T-helper 2 cell treated with Interferon-gamma antibody and Interleukin-4, amounts not matched to agents 100 ng/mL and 5 ng/mL, for 36 hours (primary cell): ENCODE results near the gene MDH2. TPM values are rescaled to one million over a fixed set of nuclear protein-coding genes. Genes with fewer than 3 reads are reported as not detected.
"Not testable (repeated sequence)": the region's sequence is repeated elsewhere in the genome, so short reads cannot be mapped to it uniquely, and the experiment has no call there.

ENCODE experiments used
- intact Hi-C: fragments of 100-400 bp; cut with micrococcal nuclease; formaldehyde crosslinking; loops from one replicate; pipeline ENCODE4 v1.15.1; 2023
- total RNA-seq: library from RNA; stranded (reverse); gene quantifications from 2 replicates; pipeline ENCODE4 v1.2.3, GENCODE V29; 2022

The MDH2 gene, protein sequence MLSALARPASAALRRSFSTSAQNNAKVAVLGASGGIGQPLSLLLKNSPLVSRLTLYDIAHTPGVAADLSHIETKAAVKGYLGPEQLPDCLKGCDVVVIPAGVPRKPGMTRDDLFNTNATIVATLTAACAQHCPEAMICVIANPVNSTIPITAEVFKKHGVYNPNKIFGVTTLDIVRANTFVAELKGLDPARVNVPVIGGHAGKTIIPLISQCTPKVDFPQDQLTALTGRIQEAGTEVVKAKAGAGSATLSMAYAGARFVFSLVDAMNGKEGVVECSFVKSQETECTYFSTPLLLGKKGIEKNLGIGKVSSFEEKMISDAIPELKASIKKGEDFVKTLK
- 179 and 182 TPM in 2 replicates for total RNA-seq

DNA sequence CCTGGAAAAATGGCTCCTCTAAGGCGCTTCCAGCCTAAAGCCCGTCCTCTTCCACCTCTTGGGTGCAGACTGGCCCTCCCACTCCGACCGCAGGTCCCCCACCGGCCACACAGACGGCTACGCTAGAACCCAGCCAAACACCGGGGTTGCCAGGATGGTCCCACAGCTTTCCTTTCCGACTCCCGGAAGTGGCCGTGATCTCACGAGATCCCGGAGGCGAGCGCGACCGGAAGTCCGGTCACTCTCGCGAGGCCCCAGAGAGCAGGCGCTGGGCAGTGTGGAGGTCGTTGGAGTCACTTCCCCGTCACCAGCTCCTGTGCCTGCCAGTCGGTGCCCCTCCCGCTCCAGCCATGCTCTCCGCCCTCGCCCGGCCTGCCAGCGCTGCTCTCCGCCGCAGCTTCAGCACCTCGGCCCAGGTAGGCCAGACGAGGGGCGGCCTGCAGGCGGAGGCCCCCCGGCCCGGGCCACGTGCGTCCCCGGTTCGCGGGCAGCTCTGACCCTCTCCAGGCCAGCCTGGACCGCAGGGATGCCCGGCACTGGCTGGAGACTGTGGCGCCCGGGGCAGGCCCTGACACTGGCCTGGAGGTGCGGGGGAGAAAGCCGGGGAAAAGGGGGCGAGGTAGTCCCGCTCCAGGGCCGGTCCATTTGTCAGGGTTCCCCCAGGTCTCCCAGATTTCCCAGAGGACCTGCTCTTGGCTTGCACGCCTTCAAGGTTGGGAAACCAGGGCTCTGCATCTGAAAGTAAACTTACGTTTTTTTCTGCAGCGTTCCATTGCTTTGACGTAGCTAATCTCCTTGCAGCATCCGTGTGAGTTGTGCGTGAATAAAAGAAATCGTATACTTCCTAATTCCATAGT, at the start of gene MDH2, which contains the start of gene STYXL1:
TSS of gene MDH2 (plus strand) at position 296 of the 857 bp plus-strand sequence. CDS start at position 351, 55 bp downstream.
TSS of gene STYXL1 (minus strand) at position 190 of the 857 bp plus-strand sequence. CDS start 17,477 bp downstream, outside the sequence.
- intact Hi-C loops = loop anchor here (1.0 to 2.0 kb wide), 6 partner anchors 54 to 311 kb away; partner anchors contain the start of genes POR and TMEM120A

DNA sequence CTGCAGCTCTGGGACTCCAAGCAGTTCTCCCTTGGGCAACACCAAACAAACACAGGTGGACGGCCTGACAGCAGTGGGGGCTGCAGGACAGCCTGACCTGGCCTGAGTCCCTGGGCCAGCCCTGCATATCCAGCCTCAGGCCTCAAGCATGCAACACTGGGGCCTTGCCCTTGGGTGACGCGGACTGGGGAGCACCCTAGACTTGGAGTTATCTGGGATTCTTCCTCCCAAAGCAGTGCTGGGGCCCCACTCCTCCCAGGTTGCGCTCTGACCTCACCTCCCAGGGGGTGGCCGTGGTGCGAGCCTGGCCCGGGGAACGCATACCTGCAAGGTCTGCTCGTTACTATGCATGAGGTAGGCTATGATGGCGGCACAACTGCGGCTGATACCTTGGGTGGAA, 47.3 kb upstream of the MDH2 start:
- intact Hi-C loops = no loop called here

DNA sequence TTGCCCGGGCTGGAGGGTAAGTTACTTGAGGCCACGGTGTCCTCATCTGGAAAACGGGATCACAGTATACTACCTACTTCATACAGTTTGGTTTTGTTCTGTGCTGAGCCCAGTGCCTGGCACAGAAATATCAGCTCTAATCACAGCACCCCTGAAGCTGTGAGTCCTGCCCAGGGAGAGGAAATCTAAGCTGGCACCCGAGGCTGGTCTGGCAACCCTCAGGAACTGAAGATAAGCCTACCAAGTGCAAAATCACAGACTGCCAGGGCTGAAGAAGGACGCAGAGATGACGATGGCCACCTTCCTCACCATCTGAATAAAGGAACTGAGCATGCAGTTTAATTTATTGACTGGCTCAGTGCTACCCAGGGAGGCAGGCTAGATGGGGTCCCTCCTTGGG, 45.8 kb upstream of the MDH2 start:
- intact Hi-C loops = no loop called here

DNA sequence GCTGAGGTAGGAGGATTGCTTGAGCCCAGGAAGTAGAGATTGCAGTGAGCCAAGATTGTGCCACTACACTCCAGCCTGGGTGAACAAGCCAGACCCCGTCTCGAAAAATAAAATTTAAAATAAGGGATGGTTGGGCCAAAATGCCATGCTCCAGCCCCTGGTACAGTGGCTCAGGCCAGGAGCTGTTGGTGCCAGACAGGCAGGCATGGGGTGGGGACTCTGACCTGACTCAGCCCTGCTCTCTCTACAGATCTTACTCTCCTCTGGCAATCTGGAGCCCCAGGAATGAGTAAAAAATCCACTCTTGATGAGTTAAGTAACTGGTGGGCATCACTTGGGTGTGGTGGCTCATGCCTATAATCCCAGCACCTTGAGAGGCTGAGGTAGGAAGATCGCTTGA, 45.1 kb upstream of the MDH2 start:
- intact Hi-C loops = no loop called here

DNA sequence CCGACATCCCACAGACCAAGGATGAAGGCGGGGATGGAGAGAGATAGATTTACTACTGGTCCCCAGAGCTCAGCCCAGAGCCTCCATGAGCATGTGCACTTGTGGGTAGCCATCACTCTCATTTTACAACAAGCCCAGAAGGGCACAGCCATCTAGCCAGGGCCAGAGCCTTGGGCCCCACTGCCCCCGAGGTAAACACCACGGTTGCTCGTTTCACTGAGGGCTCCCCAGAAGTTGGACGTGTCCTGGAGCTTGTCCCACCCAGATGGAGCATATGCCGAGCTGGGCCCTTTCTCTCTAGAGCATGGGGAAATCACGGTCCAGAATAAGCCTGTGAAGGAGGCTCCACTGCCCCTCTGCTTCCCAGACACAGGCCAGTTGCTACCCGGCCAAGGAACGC, 44.6 kb upstream of the MDH2 start:
- intact Hi-C loops = no loop called here

DNA sequence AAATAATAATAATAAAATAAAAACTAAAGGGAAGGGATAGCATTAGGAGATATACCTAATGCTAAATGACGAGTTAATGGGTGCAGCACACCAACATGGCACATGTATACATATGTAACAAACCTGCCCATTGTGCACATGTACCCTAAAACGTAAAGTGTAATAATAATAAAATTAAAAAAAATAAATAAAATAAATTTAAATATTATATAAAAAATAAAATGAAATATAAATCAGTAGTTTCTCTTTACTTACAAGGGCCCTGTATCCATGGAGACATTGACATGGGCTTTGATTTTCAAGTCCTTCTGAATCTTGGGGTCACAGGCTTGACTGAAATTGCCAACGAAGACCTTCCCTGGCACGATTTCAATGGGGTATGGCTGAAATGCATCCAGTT, 42.9 kb upstream of the MDH2 start:
- intact Hi-C loops = not testable (repeated sequence)

DNA sequence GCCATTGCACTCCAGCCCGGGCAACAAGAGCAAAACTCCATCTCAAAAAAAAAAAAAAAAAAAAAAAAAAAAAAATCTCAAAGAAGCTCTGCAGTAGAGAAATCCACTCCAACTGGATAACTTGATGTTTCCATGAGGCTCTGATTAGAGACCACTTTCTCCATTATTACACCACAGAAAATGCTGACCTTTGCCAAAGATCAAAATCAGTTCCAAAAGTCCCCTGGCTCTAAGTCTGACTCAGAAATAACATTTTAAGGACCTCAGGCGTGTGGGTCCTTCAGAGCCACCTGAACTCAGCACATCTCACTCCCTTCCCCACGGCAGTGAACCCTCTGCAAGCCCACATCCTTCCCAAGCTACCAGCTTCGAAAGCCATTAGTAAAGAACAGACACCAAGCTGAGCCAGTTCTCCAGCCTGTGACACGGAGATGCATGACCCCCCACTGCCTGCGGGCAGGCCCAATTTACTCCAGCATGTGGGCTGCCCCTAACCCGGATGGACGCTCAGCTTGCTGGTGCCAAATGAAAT, 39.7 kb upstream of the MDH2 start:
- intact Hi-C loops = no loop called here

DNA sequence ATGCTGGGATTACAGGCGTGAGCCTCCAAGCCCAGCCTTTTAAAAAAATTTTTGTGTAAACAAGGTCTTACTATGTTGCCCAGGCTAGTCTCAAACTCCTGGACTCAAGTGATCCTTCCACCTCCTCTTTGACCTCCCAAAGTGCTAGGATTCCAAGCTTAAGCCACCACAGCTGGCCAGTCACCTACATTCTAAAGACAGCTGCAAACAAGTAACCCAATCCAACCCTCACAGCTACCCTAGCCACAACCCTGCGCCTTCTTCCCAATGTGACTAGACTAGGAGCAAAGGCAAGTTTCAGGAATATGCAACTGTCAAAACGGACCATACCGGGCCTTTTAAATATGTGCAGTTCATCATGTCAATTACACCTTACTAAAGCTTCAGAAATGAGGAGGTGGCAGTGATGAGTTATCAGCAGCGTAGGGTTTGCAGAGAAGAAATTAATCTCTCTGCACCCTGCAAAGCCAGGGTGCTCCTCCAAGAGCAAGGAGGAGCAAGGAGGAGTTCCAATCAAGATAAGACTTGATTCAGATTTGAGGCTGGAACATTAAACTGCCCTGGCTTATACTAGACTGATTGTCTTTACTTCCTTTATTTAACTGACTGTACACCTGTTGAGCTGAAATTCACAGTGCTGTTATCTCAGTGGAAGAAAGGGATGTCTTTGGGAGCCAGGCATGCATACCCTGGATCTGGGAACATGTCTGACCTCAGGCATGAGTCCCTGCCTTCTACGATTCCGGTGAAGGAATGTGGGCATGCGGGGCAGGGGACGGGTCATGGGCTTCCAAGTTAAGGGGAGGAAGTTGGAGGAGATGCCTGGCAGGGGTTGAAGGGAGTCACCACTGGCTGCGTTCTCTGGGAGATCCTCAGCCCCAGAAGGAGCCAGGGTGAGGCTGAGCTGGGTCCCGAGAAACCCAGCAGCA, 38.0 kb upstream of the MDH2 start:
- intact Hi-C loops = loop anchor here (1.0 kb wide), 1 partner anchor 131 kb away; the partner anchor contains the start of gene RHBDD2

DNA sequence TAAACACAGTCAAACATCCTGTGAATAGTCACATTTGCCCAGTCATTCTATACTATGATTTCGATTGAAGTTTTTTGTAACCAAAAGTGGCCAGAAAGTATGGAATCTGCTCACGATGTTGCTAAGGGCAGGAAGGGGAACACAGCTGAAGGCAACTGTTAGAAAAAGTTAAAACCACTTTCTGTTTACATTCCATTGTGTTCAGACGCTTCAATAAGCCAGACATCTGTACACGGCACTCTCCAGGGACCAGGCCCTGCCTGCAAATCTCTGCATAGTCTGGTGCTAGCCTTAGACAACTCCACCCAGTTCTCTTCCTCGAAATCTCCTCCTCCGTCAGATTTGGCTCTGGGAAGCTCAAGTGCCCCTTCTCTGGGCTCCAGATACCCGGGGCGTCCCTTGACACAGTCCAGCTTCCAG, 36.5 kb upstream of the MDH2 start:
- intact Hi-C loops = no loop called here

DNA sequence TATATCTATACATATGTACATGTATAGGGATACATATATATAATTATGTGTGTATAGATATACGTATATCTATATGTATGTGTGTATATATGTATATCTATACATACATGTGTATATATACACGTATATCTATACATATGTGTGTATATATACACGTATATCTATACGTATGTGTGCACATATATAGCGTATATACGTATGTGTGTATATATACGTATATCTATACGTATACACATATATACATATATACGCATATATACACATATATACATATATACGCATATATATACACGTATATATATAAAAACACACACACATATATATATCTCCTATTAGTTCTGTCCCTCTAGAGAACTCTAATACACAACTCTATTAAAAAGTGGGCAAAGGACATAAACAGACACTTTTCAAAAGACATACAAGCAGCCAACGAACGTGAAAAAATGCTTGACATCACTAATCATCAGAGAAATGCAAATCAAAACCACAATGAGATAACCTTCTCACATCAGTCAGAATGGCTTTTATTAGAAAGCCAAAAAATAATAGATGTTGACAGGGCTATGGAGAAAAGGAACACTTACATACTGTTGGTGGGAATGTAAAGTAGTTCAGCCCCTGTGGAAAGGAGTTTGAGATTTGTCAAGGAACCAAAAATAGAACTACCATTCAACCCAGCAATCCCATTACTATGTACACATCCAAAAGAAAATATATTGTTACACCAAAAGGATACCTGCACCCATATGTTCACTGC, 31.5 kb upstream of the MDH2 start:
- intact Hi-C loops = no loop called here

DNA sequence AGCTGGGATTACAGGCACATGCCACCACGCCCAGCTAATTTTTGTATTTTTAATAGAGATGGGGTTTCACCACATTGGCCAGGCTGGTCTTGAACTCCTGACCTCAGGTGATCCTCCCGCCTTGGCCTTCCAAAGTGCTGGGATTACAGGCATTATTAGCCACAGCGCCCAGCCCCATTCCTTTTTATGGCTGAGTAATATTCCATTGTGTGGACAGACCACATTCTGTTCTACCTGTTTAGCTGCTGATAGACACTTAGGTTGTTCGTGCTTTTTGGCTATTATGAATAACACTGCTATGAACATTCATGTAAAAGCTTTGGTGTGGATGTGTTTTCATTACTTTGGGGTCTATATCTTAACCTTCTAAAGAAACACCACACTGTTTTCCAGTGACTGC, 29.4 kb upstream of the MDH2 start:
- intact Hi-C loops = not testable (repeated sequence)

DNA sequence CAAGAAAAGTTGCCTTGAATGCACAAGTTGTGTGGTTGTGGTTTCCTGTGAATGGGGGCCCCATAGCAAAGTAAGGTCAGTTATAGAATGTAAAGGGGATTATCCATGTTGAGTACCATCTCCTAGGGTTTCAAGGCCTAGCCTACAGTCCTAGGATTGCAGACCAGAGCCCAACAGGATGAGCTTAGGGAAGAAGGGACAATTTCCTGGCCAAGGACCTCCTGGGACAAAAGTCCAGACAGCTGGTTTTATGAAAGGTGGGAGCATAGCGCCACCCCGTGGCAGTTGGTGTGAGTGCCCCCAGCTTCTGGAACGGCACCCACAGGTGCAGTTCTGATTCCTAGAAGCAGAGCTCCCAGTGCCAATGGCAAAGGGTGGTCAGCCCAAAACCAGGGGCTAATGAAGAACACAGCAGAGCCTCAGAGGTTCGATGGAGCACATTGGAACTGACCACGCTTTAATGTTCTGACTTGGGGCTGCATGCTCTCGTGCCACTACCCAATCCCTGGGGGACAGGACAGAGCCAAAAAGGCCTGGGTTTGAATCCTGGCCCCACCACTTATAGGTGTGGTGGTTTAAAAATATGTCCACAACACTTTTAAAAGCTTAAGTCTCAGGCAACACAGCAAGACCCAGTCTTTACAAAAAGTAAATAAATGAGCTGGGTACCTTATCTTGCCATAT, 27.7 kb upstream of the MDH2 start:
- intact Hi-C loops = loop anchor here (1.0 kb wide), 1 partner anchor 154 kb away; no protein-coding TSS in a partner anchor

DNA sequence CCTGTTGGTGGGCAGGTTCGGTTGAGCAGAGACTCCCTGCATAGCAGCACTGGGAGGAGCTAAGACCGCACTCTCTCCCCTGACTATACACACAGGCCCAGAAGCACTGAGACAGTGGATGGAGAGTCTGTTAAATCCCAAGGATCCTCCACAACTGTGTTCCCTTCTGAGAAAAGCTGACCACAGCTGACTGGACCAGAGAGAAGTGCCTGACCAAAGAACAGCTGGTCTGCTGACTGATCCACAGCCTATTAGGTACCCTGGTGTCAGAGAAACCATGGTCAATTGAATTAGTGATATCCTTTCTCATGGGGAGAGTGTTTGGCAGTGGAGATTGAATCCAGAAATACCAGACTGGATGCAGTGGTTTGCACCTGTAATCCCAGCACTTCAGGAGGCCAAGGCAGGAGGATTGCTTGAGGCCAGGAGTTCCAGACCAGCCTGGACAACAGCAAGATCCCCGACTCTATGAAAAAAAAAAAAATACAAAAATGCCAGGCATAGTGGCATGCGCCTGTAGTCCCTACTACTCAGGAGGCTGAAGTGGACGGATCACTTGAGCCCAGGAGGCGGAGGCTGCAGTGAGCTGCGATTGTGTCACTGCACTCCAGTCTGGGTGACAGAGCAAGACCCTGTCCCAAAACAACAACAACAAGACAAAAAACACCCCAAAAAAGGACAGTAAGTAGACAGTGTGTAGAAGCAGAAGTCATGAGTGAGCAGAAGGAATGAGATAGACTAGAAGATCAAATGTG, 25.7 kb upstream of the MDH2 start:
- intact Hi-C loops = no loop called here

DNA sequence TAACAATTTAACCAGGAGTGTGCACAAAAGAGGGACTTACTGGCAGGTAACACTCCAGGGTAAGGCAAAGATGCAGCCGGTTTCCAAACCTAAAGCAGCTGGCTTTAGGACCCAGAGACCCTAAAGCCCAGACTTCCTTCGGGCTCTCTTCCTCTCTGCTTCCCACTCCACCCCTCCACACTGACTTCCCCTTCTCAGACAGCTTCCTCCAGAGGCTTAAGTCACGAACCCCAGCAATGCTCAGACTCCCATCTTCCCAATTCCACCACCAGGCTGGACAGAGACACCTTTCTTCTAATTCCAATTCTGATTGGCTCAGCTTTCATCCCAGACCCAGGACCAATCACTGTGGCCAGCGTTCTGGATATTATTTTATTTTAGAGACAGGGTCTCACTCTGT, 24.9 kb upstream of the MDH2 start:
- intact Hi-C loops = no loop called here

DNA sequence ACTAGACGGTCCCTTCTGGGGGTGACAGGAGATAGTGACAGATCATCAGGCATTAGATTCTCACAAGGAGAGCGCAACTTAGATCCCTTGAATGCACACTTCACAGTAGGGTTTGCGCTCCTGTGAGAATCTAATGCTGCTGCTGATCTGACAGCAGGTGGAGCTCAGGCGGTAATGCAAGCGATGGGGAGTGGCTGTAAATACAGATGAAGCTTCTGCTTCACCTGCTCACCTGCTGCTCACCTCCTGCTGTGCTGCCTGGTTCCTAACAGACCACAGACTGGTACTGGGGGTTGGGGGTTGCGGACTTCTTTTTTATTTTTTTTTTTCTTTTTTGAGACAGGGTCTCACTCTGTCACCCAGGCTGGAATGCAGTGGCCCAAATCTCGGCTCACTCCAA, 18.2 kb upstream of the MDH2 start:
- intact Hi-C loops = not testable (repeated sequence)

DNA sequence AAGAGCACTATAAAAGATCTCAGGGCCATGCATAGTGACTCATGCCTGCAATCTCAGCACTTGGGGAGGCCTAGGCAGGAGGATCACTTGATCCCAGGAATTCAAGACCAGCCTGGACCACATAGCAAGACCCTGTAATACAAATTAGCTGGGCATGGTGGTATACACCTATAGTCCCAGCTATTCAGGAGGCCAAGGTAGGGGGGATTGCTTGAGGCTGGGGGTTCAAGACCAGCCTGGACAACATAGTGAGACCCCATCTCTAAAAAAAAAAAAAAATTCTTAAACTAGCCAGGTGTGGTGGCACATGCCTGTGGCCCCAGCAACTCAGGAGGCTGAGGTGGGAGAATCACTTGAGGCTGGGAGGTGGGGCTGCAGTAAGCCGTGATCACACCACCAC, 15.9 kb upstream of the MDH2 start:
- intact Hi-C loops = no loop called here

DNA sequence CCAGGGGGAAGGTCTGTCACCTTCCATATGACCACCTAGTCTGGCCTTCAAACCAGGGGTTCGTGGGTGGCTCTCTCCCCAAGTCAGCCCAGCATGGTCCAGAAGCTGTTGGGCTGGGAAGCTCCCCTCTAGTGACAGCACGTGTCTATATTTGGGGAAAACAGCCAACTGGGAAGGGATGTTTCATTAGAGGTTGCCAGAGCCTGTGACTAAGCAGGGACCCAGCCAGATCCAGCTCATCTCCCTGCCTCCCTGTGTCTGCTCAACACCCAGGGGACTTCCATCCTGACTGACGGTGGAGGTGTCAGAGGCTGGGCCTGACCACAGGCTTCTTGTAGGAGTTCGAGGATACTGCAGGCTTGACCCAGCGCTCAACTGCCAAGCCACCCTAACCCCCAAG, 10.6 kb upstream of the MDH2 start:
- intact Hi-C loops = no loop called here

DNA sequence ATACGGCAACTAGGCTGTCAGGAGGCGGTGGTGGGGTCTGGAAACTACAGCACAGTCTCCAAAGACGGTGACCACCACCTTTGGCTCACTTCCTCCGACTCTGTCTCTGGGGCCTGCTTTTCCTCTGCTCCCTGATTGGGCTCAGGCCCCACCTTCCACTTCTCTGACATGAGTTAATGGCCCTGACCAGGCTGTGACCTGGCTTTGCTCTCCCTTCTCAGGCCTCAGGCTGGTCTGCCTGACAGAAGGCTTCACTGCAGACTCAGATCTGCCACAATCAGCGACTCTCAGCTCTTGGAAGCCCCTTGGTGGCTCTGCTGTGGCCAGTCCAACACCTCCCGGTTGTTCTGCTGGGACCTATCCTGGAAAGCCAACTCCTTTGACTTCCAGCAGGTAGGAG, 7.8 kb upstream of the MDH2 start:
- intact Hi-C loops = no loop called here

DNA sequence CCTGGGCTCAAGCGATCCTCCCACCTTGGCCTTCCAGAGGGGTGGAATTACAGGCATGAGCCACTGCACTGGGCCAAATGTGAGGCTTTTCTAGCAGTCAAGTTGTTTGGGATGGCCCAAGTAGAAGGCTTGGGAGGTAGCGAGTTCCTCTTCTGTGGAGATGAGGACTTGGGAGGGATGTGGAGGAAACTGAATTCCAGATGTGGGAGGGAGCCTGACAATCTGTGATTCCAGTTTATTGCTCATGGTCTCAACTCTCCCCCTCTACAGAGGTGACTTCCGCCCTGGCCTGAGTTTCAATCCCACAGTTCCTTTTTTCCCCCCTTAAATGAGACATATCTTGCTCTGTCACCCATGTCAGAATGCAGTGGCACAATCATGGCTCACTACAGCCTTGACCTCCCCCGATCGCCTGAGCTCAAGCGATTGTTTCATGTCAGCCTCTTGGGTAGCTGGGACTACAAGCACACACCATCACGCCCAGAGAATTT, 3.5 kb upstream of the MDH2 start:
- intact Hi-C loops = no loop called here
